Lower leg skin (tissue), 3 donors: ENCODE data around the gene ZCCHC14.

Source experiments
- CTCF ChIP-seq, 3 donors: fragments of 450-650 bp; IDR thresholded peaks; one replicate each; pipeline ENCODE4 v1.5.1; 2016; ENCODE audit warnings: antibody characterized with exemption in 3 of 3, mild to moderate bottlenecking in 3 of 3, moderate library complexity in 2 of 3
- POLR2A ChIP-seq, 2 donors: fragments of 450-650 bp; IDR thresholded peaks; one replicate each; pipeline ENCODE4 v1.6.1; 2016 to 2017; ENCODE audit warnings: antibody characterized with exemption in 2 of 2, mild to moderate bottlenecking in 1 of 2, moderate library complexity in 1 of 2

GRCh38 chr16:87489434-87490045, 3.3 kb downstream of the ZCCHC14 start:
- TF ChIP-seq CTCF (IDR thresholded peaks at IDR 0.05) (no peak), POLR2A (IDR thresholded peaks at IDR 0.05) (no peak)
